ENCODE results near the gene PRKCB. TPM values are rescaled to one million over a fixed set of nuclear protein-coding genes. Genes with fewer than 3 reads are reported as not detected.

The PRKCB gene
- polyA plus RNA-seq, 1 experiment: not detected

- POLR2A ChIA-PET: no interaction called here
- no peak for TF ChIP-seq CTCF (IDR thresholded peaks at IDR 0.05; ENCODE audit: low read depth, low read length)
- H3K27me3 ChIP-seq (ENCODE audit: control insufficient read depth, insufficient read depth, low read length): peaks cover 25% of the 10 kb centered on the region
These were observed 1.7 kb upstream of the PRKCB start for GRCh38 chr16:23833960-23834685.

GRCh38 chr16:23836078-23836403 is 258 bp downstream of the PRKCB start:
- peaks cover 25% of the 10 kb centered on the region for H3K27me3 ChIP-seq (ENCODE audit: control insufficient read depth, insufficient read depth, low read length)
- peaks cover 2% of the 10 kb centered on the region; the same call in 1 of the 2 replicates for H3K9me3 ChIP-seq (ENCODE audit: control insufficient read depth, insufficient read depth, low read length)
- H3K4me3 ChIP-seq (ENCODE audit: low read depth, low read length): no peak overlapping the region
- TF ChIP-seq CTCF (IDR thresholded peaks at IDR 0.05; ENCODE audit: low read depth, low read length): no peak
- DNase-seq (ENCODE audit: low read depth, low spot score): no peak
- H3K27ac ChIP-seq (ENCODE audit: low read depth, low read length): no peak overlapping the region
- POLR2A ChIA-PET: no interaction called here
- CTCF ChIA-PET: no interaction called here

More at GRCh38 chr16:23833960-23834685, 1.7 kb upstream of the PRKCB start:
- H3K9me3 ChIP-seq (ENCODE audit: control insufficient read depth, insufficient read depth, low read length): peaks cover 2% of the 10 kb centered on the region
- H3K27ac ChIP-seq (ENCODE audit: low read depth, low read length): no peak overlapping the region
- no peak for DNase-seq (ENCODE audit: low read depth, low spot score)
- no peak overlapping the region for H3K4me3 ChIP-seq (ENCODE audit: low read depth, low read length)
- CTCF ChIA-PET: no interaction called here

GRCh38 chr16:23836404-23837311 is 875 bp downstream of the PRKCB start:
- ChIA-PET POLR2A (no interaction called here), CTCF (no interaction called here)
- Histone ChIP-seq H3K4me3 (ENCODE audit: low read depth, low read length) (no peak overlapping the region), H3K27me3 (ENCODE audit: control insufficient read depth, insufficient read depth, low read length) (peaks cover 25% of the 10 kb centered on the region), H3K9me3 (ENCODE audit: control insufficient read depth, insufficient read depth, low read length) (peaks cover 2% of the 10 kb centered on the region; the same call in 1 of the 2 replicates), H3K27ac (ENCODE audit: low read depth, low read length) (no peak overlapping the region)
- no peak for DNase-seq (ENCODE audit: low read depth, low spot score)
- no peak for TF ChIP-seq CTCF (IDR thresholded peaks at IDR 0.05; ENCODE audit: low read depth, low read length)

GRCh38 chr16:23837553-23838308 is 1.9 kb downstream of the PRKCB start:
- POLR2A ChIA-PET: no interaction called here

More at GRCh38 chr16:23837553-23838308, 1.9 kb downstream of the PRKCB start:
- peaks cover 25% of the 10 kb centered on the region for H3K27me3 ChIP-seq (ENCODE audit: control insufficient read depth, insufficient read depth, low read length)
- no peak overlapping the region for H3K4me3 ChIP-seq (ENCODE audit: low read depth, low read length)
- no peak for TF ChIP-seq CTCF (IDR thresholded peaks at IDR 0.05; ENCODE audit: low read depth, low read length)
- no peak overlapping the region for H3K27ac ChIP-seq (ENCODE audit: low read depth, low read length)
- CTCF ChIA-PET: no interaction called here
- no peak for DNase-seq (ENCODE audit: low read depth, low spot score)
- peaks cover 2% of the 10 kb centered on the region; the same call in 1 of the 2 replicates for H3K9me3 ChIP-seq (ENCODE audit: control insufficient read depth, insufficient read depth, low read length)

Measured in AG04450 (cell line).